C4-2B (cell line): ENCODE results near the gene ZNF565.

Experiments
- CTCF ChIP-seq: fragments of 450-650 bp; conservative IDR thresholded peaks from 2 replicates; pipeline ENCODE4 v1.5.1; 2017; ENCODE audit warnings: mild to moderate bottlenecking
- ZFX ChIP-seq: fragments of 450-650 bp; IDR thresholded peaks from 2 replicates; pipeline ENCODE4 v1.6.1; 2017

GRCh38 chr19:36222503-36222902 lies 8.0 kb upstream of the ZNF565 start:
- no peak for TF ChIP-seq CTCF
- no peak for TF ChIP-seq ZFX
